GM18520 (cell line): Measurements from ENCODE around the gene PLCB1.
"Not testable (repeated sequence)": the region's sequence is repeated elsewhere in the genome, so short reads cannot be mapped to it uniquely, and the experiment has no call there.

Experiments
- ATAC-seq: cut with Tn5 transposase; IDR thresholded peaks from one replicate; pipeline ENCODE4 v1.9.1; 2021; ENCODE audit not compliant: unreplicated experiment

Gene PLCB1

DNA sequence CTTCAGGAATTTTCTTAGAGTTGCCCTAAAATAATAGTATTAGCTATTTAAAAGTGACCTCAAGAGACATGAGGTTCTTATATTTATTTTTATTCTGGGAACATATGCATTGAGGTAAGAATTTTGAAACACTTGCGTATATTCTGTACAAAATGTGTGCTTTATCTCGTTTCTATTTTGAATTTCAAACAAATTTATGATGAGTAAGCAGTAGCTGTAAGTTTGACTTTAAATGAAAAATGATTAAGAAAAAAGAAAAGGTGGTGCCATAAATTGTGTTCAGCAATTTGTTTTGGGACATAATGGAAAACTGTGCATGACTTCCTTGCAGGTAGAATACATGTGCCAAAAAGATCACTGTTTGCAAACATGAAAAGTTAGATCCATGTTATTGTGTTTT, 503.8 kb downstream of the PLCB1 start:
- ATAC-seq = no peak

DNA sequence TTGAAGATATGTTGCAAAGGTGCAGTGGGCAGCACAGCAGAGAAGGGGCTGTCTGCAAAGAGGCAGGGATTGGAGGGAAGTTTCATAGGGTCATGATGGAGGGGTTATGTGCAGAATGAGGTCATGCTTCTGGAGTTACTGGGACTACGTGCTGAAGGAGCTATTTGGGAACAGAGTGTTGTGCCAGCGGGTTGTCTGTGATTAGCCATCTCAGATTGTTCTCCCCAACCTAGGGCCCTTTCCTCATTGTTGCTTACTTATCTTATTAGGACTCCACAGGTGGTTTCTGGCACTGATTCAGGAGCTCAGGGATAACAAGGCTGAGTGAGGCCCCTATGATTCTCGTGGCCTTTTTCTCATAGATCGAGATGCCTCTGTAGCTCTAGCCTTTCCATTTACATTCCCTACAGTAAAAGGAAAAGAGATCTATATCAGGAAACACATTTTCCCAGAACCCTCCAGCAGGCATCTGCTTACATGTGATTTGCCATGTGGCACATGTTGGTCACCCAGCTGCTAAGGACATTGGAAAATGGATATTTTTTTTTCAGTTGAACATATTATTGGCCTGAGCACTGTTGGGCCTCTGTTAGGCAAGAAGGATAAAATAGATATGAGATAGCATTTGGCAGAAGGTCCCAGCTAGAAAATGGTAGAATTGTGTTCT, 507.2 kb downstream of the PLCB1 start:
- no peak for ATAC-seq

DNA sequence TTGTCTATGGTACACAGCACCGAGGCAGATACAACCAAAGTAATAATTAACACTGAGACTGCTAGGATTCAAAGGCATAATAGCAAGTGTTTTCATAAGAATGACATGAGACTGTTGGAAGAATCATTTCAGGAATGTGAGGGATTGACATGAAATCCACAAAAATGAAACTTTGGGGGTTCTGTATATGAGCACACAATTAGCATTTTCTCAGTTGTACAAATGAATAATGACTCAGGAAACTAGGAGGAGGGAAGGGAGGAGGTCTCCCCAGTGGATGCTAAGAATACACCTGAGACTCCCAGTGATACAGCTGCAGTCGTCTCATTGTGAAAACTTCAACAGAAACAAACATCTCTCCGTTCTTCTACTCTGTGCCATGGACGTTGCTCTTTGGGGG, 508.4 kb downstream of the PLCB1 start:
- ATAC-seq = no peak

DNA sequence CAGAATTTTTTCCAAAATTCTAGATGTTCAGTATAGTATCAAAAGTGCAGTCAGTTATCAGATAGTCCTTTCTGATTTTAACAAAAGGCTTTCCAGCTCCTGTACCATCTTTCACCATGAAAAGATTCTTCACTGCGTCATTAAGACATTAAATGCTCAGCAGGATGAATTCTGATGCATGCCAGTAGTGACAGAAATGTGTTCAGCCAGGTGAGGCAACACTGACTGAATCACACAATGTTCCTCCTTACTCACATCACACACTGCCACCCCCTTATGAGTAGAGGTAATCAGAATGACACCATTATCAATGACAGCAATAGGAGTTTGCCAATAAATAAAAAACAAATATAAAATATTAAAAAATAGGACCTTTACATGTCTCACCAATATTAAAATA, 510.2 kb downstream of the PLCB1 start:
- no peak for ATAC-seq

DNA sequence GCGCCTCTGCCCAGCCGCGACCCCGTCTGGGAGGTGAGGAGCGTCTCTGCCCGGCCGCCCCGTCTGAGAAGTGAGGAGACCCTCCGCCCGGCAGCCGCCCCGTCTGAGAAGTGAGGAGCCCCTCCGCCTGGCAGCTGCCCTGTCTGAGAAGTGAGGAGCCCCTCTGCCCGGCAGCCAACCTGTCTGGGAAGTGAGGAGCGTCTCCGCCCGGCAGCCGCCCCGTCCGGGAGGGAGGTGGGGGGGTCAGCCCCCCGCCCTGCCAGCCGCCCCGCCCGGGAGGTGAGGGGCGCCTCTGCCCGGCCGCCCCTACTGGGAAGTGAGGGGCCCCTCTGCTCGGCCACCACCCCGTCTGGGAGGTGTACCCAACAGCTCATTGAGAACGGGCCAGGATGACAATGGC, 512.4 kb downstream of the PLCB1 start:
- ATAC-seq = not testable (repeated sequence)

DNA sequence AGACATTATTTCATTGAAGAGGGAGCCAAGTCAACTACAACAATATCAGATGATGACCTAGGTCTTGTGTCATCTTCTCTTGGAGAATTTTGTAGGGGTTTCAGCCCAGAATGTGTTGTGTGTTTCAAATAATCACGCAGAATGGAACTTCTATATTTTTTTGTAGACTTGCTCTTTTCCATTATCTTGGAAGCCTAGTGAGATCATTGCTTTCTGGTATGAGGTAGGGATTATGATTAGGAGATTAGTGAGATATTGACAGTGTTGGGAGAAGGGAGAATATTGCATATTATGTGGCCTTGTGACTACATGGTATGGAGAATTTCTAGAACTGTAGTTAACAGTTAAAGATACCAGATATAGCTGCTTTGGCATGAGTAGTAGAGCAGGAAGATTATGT, 513.3 kb downstream of the PLCB1 start:
- ATAC-seq = no peak

DNA sequence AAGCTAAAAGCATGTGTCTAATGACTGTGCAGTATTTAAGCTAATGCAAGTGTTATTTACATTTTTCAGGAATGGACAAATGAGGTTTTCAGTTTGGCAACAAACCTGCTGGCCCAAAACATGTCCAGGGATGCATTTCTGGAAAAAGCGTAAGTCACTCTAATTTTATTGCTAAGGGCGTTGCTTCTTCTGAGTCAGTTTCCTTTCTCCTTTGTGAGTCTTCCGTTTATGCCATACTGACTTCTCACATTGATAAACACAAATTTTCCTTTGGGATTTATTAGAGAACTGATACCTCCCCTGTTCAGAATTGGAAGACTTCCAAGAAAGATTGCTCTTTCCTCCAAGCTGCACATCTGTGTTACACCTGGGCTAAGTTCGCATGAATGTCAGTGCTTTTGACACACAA, 514.0 kb downstream of the PLCB1 start:
- ATAC-seq = no peak

DNA sequence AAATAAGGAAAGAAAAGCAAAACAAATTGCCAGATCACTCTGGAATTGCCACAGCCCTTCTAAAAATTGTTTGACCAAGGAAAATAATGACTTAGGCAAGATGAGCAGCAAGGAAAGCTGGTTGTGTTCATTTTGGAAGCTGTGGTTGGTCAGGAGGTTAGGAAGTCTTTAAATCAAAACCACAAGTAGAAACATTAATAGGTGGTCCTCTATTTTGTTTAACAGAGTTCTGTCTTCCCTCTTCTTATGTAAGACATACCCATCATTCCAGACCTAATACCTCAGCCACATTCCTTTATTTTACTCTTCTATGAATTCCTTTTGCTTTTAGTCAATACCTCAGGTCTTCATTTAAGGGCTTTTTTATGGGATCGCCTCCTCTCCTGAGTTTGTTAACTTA, 514.6 kb downstream of the PLCB1 start:
- ATAC-seq = no peak

DNA sequence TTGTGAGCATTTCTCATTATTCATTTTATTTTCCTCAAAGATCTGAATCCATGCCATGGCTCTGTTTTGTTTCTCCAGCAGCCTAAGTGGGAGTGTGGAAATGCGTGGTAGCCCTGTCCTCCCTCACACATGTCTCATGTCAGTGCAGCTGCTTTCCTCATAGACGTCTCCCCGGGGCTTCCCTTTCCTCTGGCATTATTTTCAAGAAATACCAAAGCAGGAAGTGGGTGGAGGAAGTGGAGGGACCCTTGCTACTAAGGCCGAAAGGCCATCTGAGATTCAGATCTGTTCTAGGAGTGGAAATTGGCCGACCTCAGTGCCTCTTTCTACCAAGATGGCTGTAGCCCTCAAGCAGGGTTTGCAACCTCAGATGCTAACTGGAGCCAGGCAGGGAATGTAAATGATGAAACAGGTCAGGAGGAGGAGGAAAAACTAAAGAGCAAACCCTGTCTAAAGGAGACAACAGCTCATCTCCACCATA, 515.9 kb downstream of the PLCB1 start:
- no peak for ATAC-seq

DNA sequence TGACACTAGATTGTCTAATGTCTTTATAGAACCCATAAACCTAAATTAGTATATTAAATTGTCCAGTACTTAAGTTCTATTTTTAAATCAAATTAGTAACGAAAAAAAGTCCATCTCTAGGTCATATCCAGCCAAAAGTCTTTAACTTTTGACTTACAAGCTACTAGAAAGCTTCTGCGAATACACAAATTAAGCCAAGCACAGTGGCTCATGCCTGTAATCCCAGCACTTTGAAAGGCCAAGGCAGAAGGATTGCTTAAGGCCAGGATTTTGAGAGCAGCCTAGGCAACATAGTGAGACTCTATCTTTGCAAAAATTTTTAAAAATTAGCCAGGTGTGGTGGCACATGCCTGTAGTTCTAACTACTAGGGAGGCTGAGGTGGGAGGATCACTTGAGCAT, 516.4 kb downstream of the PLCB1 start:
- ATAC-seq = no peak

DNA sequence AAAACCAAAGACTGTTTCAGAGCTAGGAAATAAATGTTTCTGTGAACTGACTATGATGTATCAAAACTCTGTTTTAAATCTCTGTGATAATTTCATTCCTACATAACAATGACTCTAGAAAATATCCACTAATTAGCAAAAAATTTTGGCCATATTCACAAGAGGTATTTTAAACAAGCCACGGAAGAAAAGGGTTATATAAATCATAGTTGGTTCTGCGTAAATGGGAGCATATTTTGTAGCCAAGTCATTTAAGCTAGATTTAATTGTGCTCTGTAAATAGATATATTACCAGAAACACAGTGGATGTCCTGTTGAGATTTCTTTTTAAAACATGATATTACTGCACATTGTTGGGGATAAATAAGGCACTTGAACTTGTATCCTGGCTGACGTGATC, 520.3 kb downstream of the PLCB1 start:
- no peak for ATAC-seq

DNA sequence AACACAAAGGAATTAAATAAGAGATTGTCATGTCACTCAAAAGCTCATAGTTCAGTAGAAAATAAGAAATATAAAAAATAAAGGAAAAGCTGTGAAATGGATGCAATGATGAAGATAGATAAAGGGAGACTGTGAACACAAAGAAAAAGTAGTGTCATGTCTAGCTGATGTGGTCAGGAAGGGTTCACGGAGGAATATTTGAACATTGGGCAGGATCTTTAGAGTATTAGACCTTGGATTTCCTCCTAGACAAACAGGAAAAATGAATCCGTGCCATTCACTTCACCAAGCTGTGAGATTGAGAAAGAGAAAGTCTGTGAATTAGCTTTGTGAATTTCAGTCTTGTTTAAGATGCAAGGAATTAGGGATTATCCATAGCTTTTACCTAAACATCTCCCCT, 522.4 kb downstream of the PLCB1 start:
- ATAC-seq = no peak

DNA sequence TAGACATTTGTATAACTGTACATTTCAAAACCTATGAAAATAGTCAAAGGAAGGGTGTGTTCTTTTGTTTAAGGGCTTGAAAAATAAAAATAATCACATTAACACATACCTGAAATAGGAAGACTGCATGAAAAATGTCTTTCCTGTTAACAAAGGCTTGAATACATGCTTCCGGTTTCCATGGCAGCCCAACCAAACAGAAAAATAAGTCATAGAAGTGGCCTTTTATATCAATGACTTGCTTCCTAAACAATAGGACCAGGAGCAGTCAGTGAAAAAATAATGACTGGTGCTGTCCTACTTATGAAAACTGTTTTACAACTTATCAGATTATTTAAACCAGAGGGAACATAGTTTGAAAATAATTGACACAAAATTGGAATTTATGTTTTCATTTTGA, 524.3 kb downstream of the PLCB1 start:
- ATAC-seq = no peak

DNA sequence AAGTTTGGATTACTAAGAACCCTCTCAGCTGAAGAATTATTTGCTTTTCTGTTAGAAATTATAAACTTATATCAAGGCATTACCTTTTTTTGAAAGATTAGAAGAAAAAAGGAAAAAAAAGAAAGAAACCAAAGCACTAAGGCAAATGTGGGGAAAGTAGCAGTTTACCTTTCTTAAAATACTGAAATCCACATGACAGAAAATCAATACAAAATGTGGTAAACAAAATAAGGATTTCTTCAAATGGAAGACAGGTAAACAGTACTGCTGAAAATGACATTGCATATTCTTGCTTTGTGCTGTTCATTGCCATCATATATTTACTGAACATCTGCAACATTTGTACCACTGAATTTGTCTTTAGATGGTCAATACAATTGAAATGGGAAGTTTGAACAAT, 525.6 kb downstream of the PLCB1 start:
- no peak for ATAC-seq

DNA sequence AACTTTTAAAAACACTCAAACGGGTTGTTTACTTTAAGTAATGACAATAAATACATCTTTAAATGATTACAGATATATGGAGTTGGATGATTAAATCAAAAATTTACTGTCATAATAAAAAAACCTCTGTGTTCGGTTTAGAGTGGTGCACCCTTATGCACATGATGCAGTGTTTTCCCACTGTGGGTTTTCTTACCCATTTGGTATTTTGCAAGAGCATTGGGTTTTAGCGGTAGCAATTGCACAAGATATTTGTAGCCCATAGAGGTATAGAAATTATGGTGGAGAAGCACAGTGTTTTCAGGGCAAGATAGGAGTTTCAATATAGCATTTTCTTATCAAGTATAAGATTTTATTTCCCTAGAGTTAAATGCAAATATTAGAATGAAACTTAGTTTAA, 526.0 kb downstream of the PLCB1 start:
- no peak for ATAC-seq

DNA sequence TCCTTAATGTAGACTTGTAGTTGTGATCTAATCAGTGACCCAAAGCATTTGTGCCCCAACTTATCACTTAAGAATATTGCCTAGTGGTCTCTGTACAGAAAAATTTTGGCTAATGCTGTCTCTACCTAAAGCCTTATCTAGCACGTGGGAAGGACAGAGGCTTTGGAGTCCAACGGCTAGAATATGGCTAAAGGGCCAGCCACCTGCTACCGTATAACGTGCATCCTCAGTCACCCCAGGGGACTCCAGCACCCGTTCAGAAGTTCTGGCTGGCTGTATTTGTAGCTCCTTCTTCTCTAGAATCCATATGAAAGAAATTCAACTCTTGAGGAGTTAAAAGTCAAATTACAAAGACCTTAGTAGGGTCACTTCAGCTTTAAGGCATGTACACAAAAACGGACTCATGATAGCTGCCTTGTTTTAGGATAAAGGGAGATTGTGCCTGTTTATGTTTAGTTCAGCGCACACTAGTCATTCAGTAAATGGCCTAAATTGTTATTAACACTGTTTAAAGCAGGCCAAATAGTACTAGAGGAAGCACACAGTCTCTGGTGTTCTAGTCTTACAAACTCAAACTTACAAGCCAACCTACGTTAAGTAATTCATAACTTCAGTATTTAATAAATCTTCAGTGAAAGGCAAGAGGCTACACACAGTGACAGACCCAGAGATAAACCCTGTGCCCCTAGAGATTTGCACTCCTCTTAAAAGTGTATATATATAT, 529.3 kb downstream of the PLCB1 start:
- ATAC-seq = no peak

DNA sequence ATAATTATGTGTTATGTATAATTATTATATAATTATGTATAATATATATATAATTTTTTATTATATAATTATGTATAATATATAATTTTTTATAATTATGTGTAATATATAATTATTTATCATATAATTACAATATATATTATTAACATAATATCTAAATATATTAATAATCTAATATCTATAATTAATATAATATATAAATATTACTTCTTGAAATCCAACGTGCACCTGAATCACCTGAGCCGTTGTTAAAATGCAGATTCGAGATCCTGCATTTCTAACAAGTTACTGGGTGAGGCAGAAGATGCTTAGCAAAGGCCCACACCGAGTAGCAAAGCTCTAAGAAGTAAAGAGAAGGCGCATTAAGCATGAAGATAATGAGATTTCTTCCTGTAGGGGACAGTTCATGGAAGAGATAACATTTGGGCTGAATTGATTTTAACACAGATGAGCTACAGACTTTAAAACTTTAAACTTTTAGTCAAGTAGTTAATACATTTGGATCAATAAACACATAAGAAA, 530.4 kb downstream of the PLCB1 start:
- no peak for ATAC-seq

DNA sequence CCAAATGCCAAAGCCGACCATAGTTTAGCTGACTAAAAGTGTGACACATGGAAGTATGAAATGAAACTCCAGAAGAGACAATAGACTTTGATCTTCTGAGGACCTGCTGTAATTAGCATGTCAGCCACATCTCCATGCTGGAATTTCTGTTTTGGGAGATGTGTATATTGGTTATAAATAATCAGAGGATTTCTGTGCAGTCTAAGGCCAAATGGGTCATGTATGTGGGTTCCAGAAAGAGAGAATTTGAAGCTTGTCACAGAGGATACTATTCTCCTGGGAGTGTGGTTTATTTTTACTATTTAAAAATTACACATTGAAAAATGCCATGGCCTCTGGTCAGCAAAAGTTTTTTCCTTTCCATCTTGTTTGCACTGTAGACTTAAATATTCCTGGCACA, 531.4 kb downstream of the PLCB1 start:
- no peak for ATAC-seq

DNA sequence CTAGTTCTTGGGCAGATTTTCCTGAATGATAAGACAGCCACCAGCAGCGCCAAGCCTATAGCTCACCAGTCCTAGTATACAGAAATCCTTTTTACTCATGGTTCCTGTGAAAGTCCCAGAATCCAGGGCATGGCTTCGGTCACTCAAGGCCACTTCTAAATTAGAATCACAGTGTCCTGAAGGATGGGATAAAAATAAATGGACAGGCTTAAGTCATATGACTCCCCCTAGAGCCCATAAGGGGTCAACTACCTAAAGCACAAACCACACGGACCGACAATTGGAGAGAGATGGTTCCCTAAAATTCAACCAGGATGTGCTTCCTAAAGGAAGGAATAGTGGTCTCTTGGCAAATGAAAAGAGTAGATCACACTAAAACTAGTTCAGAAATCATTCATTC, 532.7 kb downstream of the PLCB1 start:
- no peak for ATAC-seq

DNA sequence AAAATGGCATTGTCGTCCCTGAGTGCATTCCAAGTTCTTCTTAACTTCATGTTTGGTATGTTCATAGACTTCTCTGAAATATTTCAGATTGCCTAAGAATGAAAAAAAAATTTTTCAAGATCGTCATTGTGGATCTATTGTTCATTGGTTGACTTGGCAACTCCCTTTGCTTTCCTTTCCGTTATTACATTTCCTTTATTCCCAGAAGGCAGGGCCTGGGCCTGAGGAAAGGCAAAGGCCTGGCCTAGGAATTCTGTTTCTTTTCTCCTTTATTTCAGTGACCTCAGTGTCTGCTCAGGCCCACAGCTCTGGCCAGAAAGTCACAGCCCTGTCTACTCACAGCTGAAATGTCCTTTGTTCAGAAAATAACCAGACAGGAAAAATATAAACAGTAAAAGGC, 535.2 kb downstream of the PLCB1 start:
- no peak for ATAC-seq

DNA sequence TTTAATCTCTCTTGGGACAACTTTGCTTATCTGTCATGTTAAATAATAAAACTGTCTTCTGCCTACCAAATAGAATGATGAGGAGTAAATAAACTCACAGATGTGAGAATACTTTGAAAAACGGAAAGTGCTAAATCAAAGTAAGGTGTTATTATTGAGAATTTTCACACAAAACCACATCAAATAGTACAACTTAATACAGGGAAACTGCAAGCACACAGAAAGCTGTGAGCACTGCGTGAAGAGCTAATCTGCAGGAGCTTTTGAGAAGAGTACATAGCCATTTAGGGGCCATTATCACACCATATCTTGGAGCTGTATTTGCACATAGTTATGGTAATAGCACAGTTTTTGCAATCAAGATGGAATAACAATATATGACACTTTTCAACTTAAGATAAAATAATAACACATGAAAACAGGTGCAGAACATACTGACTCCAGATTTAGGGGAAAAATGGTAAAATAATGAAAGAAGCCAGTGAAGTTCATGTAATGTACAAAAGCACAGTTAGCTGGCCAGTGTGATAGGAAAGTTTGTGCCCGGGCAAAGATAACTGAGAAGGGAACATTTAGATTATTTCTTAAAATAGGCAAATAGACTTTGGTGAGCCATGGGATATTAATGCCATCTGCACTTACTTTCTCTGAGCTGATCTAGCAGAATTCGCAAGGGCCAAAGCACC, 538.3 kb downstream of the PLCB1 start:
- no peak for ATAC-seq

DNA sequence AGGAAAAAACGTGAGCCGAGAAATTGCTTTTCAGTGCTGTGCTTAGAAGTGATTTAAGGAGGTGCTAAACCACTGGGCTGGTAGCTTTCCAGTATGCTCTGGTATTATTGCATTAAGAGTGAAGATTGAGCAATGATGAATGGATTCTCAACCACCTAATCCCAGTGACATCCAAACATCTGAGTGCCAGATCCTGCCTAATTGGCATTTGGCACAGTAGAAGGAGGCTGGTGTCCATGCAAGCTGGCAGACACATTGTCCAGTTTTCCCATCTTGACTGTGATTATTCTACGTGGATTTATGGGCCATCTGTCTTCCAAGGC, 538.8 kb downstream of the PLCB1 start:
- no peak for ATAC-seq
